ENCODE measurements around the gene TMEM201. TPM values are rescaled to one million over a fixed set of nuclear protein-coding genes. Genes with fewer than 3 reads are reported as not detected.
A peak's percentile ranks its signal among the peaks of the same experiment; 100 is the strongest.

TMEM201 gene
- total and polyA plus RNA-seq, 4 donors = 1.5 to 3.5 (median 2.9) TPM

DNA sequence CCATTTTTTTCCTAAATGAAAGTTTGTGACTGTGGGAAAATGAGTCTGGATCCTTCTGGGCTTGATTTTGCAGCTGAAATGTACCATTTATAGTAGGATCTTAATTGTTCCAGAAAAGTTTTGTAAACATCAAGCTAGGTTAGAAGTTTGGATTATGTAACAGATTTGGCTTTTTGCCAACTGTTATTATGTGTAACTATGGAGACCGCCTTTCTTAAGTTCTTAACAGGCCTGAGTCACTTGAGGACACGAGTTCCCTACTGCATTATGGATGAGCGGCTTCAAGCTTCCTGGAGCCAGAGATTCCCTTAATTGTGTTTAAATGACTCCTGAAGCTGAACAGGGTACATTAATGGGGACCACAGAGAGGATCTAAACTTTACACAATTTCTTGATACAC, 27.3 kb upstream of the TMEM201 start:
- 61% methylated on average over 3 of the region's 3 CpGs for WGBS
- Histone ChIP-seq H3K27ac (ENCODE audit: low read depth in 1 of 2, low read length in 2 of 2) (no peak overlapping the region), H3K9ac (ENCODE audit: low read depth in 1 of 2, low read length in 2 of 2) (no peak overlapping the region), H3K9me3 (ENCODE audit: control insufficient read depth in 4 of 4, low read length in 3 of 4) (no peaks in the 10 kb centered on the region), H3K27me3 (ENCODE audit: control insufficient read depth in 4 of 4, insufficient read depth in 4 of 4, low read length in 3 of 4) (no peaks in the 10 kb centered on the region), H3K4me1 (ENCODE audit: control insufficient read depth in 4 of 4, insufficient read depth in 4 of 4, low read length in 3 of 4) (peaks cover 0 to 12% (median 9%) of the 10 kb centered on the region in 4 donors), H3K4me3 (ENCODE audit: low read depth in 1 of 3, low read length in 3 of 3) (no peak overlapping the region), H3K36me3 (ENCODE audit: control insufficient read depth in 4 of 4, insufficient read depth in 3 of 4, low read depth in 1 of 4, low read length in 3 of 4) (peaks cover 4 to 7% (median 7%) of the 10 kb centered on the region in 4 donors)
- no peak for DNase-seq (ENCODE audit: low spot score)
- TF ChIP-seq, protein P1, sequence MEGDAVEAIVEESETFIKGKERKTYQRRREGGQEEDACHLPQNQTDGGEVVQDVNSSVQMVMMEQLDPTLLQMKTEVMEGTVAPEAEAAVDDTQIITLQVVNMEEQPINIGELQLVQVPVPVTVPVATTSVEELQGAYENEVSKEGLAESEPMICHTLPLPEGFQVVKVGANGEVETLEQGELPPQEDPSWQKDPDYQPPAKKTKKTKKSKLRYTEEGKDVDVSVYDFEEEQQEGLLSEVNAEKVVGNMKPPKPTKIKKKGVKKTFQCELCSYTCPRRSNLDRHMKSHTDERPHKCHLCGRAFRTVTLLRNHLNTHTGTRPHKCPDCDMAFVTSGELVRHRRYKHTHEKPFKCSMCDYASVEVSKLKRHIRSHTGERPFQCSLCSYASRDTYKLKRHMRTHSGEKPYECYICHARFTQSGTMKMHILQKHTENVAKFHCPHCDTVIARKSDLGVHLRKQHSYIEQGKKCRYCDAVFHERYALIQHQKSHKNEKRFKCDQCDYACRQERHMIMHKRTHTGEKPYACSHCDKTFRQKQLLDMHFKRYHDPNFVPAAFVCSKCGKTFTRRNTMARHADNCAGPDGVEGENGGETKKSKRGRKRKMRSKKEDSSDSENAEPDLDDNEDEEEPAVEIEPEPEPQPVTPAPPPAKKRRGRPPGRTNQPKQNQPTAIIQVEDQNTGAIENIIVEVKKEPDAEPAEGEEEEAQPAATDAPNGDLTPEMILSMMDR (IDR thresholded peaks at IDR 0.05; ENCODE audit: low read depth, low read length, missing input control) = no peak
- peak; percentile 40 for TF ChIP-seq SP1 (IDR thresholded peaks at IDR 0.05)
- TF ChIP-seq JUND (IDR thresholded peaks at IDR 0.05) = peak in 1 of 2 donors; percentile 17
- peak; percentile 32 to 64 for TF ChIP-seq RXRA (IDR thresholded peaks at IDR 0.05)

DNA sequence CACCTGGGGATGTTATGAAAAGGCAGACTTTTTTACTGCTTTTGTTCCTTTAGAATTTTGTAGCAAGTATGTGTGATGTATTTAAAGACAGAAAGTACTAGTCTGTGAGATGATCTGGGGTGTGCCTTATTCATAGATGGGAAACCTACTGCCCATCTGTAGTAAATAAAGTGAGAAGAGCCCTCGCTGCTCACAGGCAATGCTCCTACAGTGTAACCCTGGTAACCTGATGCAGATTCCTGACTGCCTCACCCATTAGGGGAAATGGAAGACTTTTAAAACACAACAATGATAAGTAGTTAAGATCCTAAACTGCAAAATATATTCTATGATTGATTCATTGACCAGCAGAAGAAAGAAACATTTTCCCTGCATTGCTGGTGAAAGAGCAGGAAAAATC, 19.4 kb upstream of the TMEM201 start:
- H3K9me3 ChIP-seq (ENCODE audit: control insufficient read depth in 4 of 4, low read length in 3 of 4) = no peaks in the 10 kb centered on the region
- WGBS = 97% methylated on average over 1 of the region's 1 CpG
- peaks cover 3 to 9% (median 6%) of the 10 kb centered on the region in 4 donors for H3K36me3 ChIP-seq (ENCODE audit: control insufficient read depth in 4 of 4, insufficient read depth in 3 of 4, low read depth in 1 of 4, low read length in 3 of 4)

More for the DNA sequence above, 19.4 kb upstream of the TMEM201 start:
- TF ChIP-seq YY1 (IDR thresholded peaks at IDR 0.05) (no peak), HNF4G (IDR thresholded peaks at IDR 0.05) (no peak), EGR1 (IDR thresholded peaks at IDR 0.05; ENCODE audit: low read depth in 2 of 2) (no peak), RAD21 (IDR thresholded peaks at IDR 0.05) (no peak), FOXA2 (IDR thresholded peaks at IDR 0.05) (no peak), SP1 (IDR thresholded peaks at IDR 0.05) (no peak), JUND (IDR thresholded peaks at IDR 0.05) (no peak), TAF1 (conservative IDR thresholded peaks at IDR 0.05) (no peak), FOXA1 (IDR thresholded peaks at IDR 0.05) (no peak), NR2F2 (IDR thresholded peaks at IDR 0.05) (no peak), RXRA (IDR thresholded peaks at IDR 0.05) (no peak), HNF4A (conservative IDR thresholded peaks at IDR 0.05) (no peak), GABPA (IDR thresholded peaks at IDR 0.05 in 1 of 2, conservative IDR thresholded peaks at IDR 0.05 in 1 of 2) (no peak)
- TF ChIP-seq, protein P2, sequence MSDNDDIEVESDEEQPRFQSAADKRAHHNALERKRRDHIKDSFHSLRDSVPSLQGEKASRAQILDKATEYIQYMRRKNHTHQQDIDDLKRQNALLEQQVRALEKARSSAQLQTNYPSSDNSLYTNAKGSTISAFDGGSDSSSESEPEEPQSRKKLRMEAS (IDR thresholded peaks at IDR 0.05) = no peak
- TF ChIP-seq, protein P3, sequence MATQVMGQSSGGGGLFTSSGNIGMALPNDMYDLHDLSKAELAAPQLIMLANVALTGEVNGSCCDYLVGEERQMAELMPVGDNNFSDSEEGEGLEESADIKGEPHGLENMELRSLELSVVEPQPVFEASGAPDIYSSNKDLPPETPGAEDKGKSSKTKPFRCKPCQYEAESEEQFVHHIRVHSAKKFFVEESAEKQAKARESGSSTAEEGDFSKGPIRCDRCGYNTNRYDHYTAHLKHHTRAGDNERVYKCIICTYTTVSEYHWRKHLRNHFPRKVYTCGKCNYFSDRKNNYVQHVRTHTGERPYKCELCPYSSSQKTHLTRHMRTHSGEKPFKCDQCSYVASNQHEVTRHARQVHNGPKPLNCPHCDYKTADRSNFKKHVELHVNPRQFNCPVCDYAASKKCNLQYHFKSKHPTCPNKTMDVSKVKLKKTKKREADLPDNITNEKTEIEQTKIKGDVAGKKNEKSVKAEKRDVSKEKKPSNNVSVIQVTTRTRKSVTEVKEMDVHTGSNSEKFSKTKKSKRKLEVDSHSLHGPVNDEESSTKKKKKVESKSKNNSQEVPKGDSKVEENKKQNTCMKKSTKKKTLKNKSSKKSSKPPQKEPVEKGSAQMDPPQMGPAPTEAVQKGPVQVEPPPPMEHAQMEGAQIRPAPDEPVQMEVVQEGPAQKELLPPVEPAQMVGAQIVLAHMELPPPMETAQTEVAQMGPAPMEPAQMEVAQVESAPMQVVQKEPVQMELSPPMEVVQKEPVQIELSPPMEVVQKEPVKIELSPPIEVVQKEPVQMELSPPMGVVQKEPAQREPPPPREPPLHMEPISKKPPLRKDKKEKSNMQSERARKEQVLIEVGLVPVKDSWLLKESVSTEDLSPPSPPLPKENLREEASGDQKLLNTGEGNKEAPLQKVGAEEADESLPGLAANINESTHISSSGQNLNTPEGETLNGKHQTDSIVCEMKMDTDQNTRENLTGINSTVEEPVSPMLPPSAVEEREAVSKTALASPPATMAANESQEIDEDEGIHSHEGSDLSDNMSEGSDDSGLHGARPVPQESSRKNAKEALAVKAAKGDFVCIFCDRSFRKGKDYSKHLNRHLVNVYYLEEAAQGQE (IDR thresholded peaks at IDR 0.05) = no peak
- TF ChIP-seq, protein P4, sequence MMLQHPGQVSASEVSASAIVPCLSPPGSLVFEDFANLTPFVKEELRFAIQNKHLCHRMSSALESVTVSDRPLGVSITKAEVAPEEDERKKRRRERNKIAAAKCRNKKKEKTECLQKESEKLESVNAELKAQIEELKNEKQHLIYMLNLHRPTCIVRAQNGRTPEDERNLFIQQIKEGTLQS (IDR thresholded peaks at IDR 0.05) = no peak
- TF ChIP-seq, protein P5, sequence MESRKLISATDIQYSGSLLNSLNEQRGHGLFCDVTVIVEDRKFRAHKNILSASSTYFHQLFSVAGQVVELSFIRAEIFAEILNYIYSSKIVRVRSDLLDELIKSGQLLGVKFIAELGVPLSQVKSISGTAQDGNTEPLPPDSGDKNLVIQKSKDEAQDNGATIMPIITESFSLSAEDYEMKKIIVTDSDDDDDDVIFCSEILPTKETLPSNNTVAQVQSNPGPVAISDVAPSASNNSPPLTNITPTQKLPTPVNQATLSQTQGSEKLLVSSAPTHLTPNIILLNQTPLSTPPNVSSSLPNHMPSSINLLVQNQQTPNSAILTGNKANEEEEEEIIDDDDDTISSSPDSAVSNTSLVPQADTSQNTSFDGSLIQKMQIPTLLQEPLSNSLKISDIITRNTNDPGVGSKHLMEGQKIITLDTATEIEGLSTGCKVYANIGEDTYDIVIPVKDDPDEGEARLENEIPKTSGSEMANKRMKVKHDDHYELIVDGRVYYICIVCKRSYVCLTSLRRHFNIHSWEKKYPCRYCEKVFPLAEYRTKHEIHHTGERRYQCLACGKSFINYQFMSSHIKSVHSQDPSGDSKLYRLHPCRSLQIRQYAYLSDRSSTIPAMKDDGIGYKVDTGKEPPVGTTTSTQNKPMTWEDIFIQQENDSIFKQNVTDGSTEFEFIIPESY (IDR thresholded peaks at IDR 0.05) = no peak
- TF ChIP-seq, protein P1 (IDR thresholded peaks at IDR 0.05; ENCODE audit: low read depth, low read length, missing input control) = no peak
- Histone ChIP-seq H3K9ac (ENCODE audit: low read depth in 1 of 2, low read length in 2 of 2) (no peak overlapping the region), H3K27me3 (ENCODE audit: control insufficient read depth in 4 of 4, insufficient read depth in 4 of 4, low read length in 3 of 4) (no peaks in the 10 kb centered on the region), H3K4me3 (ENCODE audit: low read depth in 1 of 3, low read length in 3 of 3) (no peak overlapping the region), H3K4me1 (ENCODE audit: control insufficient read depth in 4 of 4, insufficient read depth in 4 of 4, low read length in 3 of 4) (peaks cover 0 to 3% (median 0%) of the 10 kb centered on the region in 4 donors), H3K27ac (ENCODE audit: low read depth in 1 of 2, low read length in 2 of 2) (no peak overlapping the region)
- no peak for DNase-seq (ENCODE audit: low spot score)
